Activated B cell treated with CpG ODN at 0.5 μM for 24 hours (primary cell): ENCODE measurements around the gene PGAM2. TPM values are rescaled to one million over a fixed set of nuclear protein-coding genes. Genes with fewer than 3 reads are reported as not detected.
A peak's percentile ranks its signal among the peaks of the same experiment; 100 is the strongest.
"Not testable (repeated sequence)": the region's sequence is repeated elsewhere in the genome, so short reads cannot be mapped to it uniquely, and the experiment has no call there.

Experiments used
- ATAC-seq: fragments of 200-7000 bp; cut with Tn5 transposase; one replicate; pipeline ENCODE4 v1.10.0; 2021; ENCODE audit warnings: low read depth, mild to moderate bottlenecking, moderate library complexity
- CTCF ChIA-PET: fragments of 350-600 bp; sonication (Branson Sonifier 250); formaldehyde crosslinking; loops from one replicate; lab custom pipeline; 2021; ENCODE audit warnings: antibody characterized with exemption; lab: Charles Lee
- POLR2A ChIA-PET: fragments of 350-600 bp; sonication (Branson Sonifier 250); formaldehyde crosslinking; loops from one replicate; lab custom pipeline; 2021; ENCODE audit warnings: antibody characterized with exemption; lab: Charles Lee
- DNase-seq: peaks from one replicate; pipeline ENCODE4 v3.0.0; 2022
- H3K27ac Mint-ChIP-seq: one replicate; pipeline ENCODE4 v1.8.0; 2020; ENCODE audit warnings: mixed read lengths
- H3K27me3 Mint-ChIP-seq: one replicate; pipeline ENCODE4 v1.8.0; 2021; ENCODE audit warnings: mixed read lengths
- H3K36me3 Mint-ChIP-seq: one replicate; pipeline ENCODE4 v1.8.0; 2021; ENCODE audit warnings: low read depth, mixed read lengths
- H3K4me1 Mint-ChIP-seq: one replicate; pipeline ENCODE4 v1.8.0; 2021; ENCODE audit warnings: mixed read lengths
- H3K4me3 Mint-ChIP-seq: one replicate; pipeline ENCODE4 v1.8.0; 2020; ENCODE audit warnings: mild to moderate bottlenecking, mixed read lengths
- H3K9me3 Mint-ChIP-seq: one replicate; pipeline ENCODE4 v1.8.0; 2020; ENCODE audit warnings: mixed read lengths
- intact Hi-C: fragments of 100-400 bp; cut with micrococcal nuclease; formaldehyde crosslinking; loops from one replicate; pipeline ENCODE4 v1.15.1; 2024
- total RNA-seq: library from RNA; stranded (reverse); gene quantifications from 2 replicates; pipeline ENCODE4 v1.2.3, GENCODE V29; 2022
- TF ChIP-seq, protein P1 (sequence below): fragments of 200-600 bp; IDR thresholded peaks from one replicate; pipeline ENCODE4 v1.8.0; 2022; ENCODE audit warnings: antibody characterized with exemption, mild to moderate bottlenecking

Gene PGAM2
- total RNA-seq, 1 donor from 2014 or later = 1.2 TPM

GRCh38 chr7:44044315-44045225 is 20.8 kb downstream of the PGAM2 start, which contains the start of gene DBNL:
Gene DBNL, plus strand, starts transcription at chr7:44044702. Its CDS starts 36 bp downstream, at chr7:44044738.
- H3K27ac Mint-ChIP-seq = peak within 1 kb of the TSS; percentile 95
- peak within 1 kb of the TSS; percentile 93 for H3K4me3 Mint-ChIP-seq
- H3K36me3 Mint-ChIP-seq = peaks cover 30% of the 10 kb centered on the region
- intact Hi-C loops = loop anchor here (1.0 to 10.0 kb wide), 3 partner anchors 78 to 530 kb away; partner anchors contain the start of genes DDX56, POLD2 and YKT6
- peak; percentile 50 for ATAC-seq
- no peaks in the 10 kb centered on the region for H3K27me3 Mint-ChIP-seq
- peaks cover 64% of the 10 kb centered on the region for H3K4me1 Mint-ChIP-seq
- ChIA-PET CTCF (interaction anchor here (1.0 kb wide), 1 partner anchor 30 kb away, joined by 4 read pairs; no protein-coding TSS in a partner anchor), POLR2A (interaction anchor here (0.6 to 7.5 kb wide), 22 partner anchors 9 to 651 kb away, joined by 3 to 55 read pairs (median 5); partner anchors contain the start of genes NUDCD3, OGDH, PGAM2 and POLD2)
- no peaks in the 10 kb centered on the region for H3K9me3 Mint-ChIP-seq
- DNase-seq = peak; percentile 92
- TF ChIP-seq, protein P1, sequence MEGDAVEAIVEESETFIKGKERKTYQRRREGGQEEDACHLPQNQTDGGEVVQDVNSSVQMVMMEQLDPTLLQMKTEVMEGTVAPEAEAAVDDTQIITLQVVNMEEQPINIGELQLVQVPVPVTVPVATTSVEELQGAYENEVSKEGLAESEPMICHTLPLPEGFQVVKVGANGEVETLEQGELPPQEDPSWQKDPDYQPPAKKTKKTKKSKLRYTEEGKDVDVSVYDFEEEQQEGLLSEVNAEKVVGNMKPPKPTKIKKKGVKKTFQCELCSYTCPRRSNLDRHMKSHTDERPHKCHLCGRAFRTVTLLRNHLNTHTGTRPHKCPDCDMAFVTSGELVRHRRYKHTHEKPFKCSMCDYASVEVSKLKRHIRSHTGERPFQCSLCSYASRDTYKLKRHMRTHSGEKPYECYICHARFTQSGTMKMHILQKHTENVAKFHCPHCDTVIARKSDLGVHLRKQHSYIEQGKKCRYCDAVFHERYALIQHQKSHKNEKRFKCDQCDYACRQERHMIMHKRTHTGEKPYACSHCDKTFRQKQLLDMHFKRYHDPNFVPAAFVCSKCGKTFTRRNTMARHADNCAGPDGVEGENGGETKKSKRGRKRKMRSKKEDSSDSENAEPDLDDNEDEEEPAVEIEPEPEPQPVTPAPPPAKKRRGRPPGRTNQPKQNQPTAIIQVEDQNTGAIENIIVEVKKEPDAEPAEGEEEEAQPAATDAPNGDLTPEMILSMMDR = no peak

- H3K9me3 Mint-ChIP-seq = no peaks in the 10 kb centered on the region
Measured at GRCh38 chr7:44043902-44044301, 21.5 kb downstream of the PGAM2 start.

GRCh38 chr7:44042221-44042620 is 23.1 kb downstream of the PGAM2 start:
- ATAC-seq = no peak
- no peak overlapping the region for H3K27ac Mint-ChIP-seq
- no peaks in the 10 kb centered on the region for H3K9me3 Mint-ChIP-seq
- no peaks in the 10 kb centered on the region for H3K27me3 Mint-ChIP-seq
- no peak for DNase-seq
- TF ChIP-seq, protein P1 = no peak
- H3K4me3 Mint-ChIP-seq = no peak overlapping the region
- H3K4me1 Mint-ChIP-seq = peaks cover 44% of the 10 kb centered on the region
- H3K36me3 Mint-ChIP-seq = peaks cover 19% of the 10 kb centered on the region
- intact Hi-C loops = loop anchor here (10.0 kb wide), 1 partner anchor 533 kb away; the partner anchor contains the start of gene DDX56
- POLR2A ChIA-PET = no interaction called here
- CTCF ChIA-PET = no interaction called here

More at GRCh38 chr7:44043902-44044301, 21.5 kb downstream of the PGAM2 start:
- Mint-ChIP-seq H3K4me1 (peaks cover 60% of the 10 kb centered on the region), H3K27me3 (no peaks in the 10 kb centered on the region), H3K36me3 (peaks cover 26% of the 10 kb centered on the region), H3K4me3 (peak overlapping the region; percentile 93), H3K27ac (peak overlapping the region; percentile 95)
- CTCF ChIA-PET = interaction anchor here (1.0 kb wide), 1 partner anchor 31 kb away, joined by 4 read pairs; no protein-coding TSS in a partner anchor
- DNase-seq (no peak), ATAC-seq (no peak)
- POLR2A ChIA-PET = interaction anchor here (0.7 to 7.5 kb wide), 19 partner anchors 9 to 563 kb away, joined by 3 to 55 read pairs (median 5); partner anchors contain the start of genes OGDH, PGAM2, POLD2 and POLM
- intact Hi-C loops = loop anchor here (1.0 to 10.0 kb wide), 3 partner anchors 79 to 531 kb away; partner anchors contain the start of genes DDX56, POLD2 and YKT6
- TF ChIP-seq, protein P1 = no peak

GRCh38 chr7:44040493-44040891 is 24.9 kb downstream of the PGAM2 start:
- Mint-ChIP-seq H3K4me1 (peaks cover 26% of the 10 kb centered on the region), H3K27ac (peak overlapping the region; percentile 83), H3K4me3 (peak overlapping the region; percentile 82)
- H3K36me3 Mint-ChIP-seq, H3K27me3 Mint-ChIP-seq, H3K9me3 Mint-ChIP-seq, CTCF ChIA-PET: not testable (repeated sequence)
- POLR2A ChIA-PET = interaction anchor here (0.9 kb wide), 1 partner anchor 84 kb away, joined by 3 read pairs; no protein-coding TSS in a partner anchor
- intact Hi-C loops = loop anchor here (10.0 kb wide), 1 partner anchor 534 kb away; the partner anchor contains the start of gene DDX56
- ATAC-seq = peak; percentile 62
- DNase-seq = peak; percentile 65

GRCh38 chr7:44039800-44040492 is 25.4 kb downstream of the PGAM2 start:
- intact Hi-C loops = loop anchor here (10.0 kb wide), 1 partner anchor 535 kb away; the partner anchor contains the start of gene DDX56
- CTCF ChIA-PET, H3K27me3 Mint-ChIP-seq, H3K9me3 Mint-ChIP-seq, H3K36me3 Mint-ChIP-seq, DNase-seq: not testable (repeated sequence)
- Mint-ChIP-seq H3K4me3 (peak overlapping the region; percentile 64), H3K4me1 (peaks cover 21% of the 10 kb centered on the region), H3K27ac (peak overlapping the region; percentile 74)
- POLR2A ChIA-PET = interaction anchor here (0.9 kb wide), 1 partner anchor 84 kb away, joined by 3 read pairs; no protein-coding TSS in a partner anchor
- ATAC-seq = peak; percentile 6

- H3K36me3 Mint-ChIP-seq, intact Hi-C loops, H3K9me3 Mint-ChIP-seq, H3K27me3 Mint-ChIP-seq, CTCF ChIA-PET: not testable (repeated sequence)
- POLR2A ChIA-PET = interaction anchor here (0.7 kb wide), 1 partner anchor 20 kb away, joined by 3 read pairs; no protein-coding TSS in a partner anchor
- peak; percentile 73 for DNase-seq
- Mint-ChIP-seq H3K27ac (peak overlapping the region; percentile 89), H3K4me3 (peak overlapping the region; percentile 75), H3K4me1 (peaks cover 17% of the 10 kb centered on the region)
- ATAC-seq = peak; percentile 72
Measured at GRCh38 chr7:44038961-44039558, 26.3 kb downstream of the PGAM2 start.

GRCh38 chr7:44038553-44038952 is 26.8 kb downstream of the PGAM2 start:
- H3K36me3 Mint-ChIP-seq, POLR2A ChIA-PET, DNase-seq, H3K27ac Mint-ChIP-seq, intact Hi-C loops, H3K4me3 Mint-ChIP-seq, H3K9me3 Mint-ChIP-seq, H3K27me3 Mint-ChIP-seq, ATAC-seq, CTCF ChIA-PET: not testable (repeated sequence)
- H3K4me1 Mint-ChIP-seq = peaks cover 11% of the 10 kb centered on the region

DNA sequence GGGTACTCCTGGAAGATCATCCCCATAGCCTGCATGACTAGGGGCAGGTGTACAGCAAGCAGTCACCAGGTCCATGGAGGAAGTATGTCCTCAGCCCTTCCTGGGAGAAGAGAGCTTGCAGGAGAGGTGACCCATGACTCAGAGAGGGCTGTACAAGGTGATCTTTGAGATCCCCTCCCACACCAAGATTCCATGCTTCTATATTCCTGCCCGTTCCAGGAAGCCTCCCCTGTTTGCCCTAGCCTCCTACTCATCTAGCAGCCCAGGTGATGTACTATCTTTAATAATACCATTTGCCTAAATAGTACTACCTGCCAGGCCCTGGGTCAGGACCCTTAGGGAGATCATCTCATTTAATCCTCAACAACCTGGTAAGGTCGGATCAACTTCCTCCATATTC is 27.4 kb downstream of the PGAM2 start:
- H3K4me3 Mint-ChIP-seq, intact Hi-C loops, ATAC-seq, H3K27me3 Mint-ChIP-seq, H3K9me3 Mint-ChIP-seq, POLR2A ChIA-PET, H3K36me3 Mint-ChIP-seq, CTCF ChIA-PET, H3K27ac Mint-ChIP-seq, DNase-seq: not testable (repeated sequence)
- H3K4me1 Mint-ChIP-seq = peaks cover 10% of the 10 kb centered on the region
